ENCODE data around the gene PRTFDC1.

The PRTFDC1 gene

DNA sequence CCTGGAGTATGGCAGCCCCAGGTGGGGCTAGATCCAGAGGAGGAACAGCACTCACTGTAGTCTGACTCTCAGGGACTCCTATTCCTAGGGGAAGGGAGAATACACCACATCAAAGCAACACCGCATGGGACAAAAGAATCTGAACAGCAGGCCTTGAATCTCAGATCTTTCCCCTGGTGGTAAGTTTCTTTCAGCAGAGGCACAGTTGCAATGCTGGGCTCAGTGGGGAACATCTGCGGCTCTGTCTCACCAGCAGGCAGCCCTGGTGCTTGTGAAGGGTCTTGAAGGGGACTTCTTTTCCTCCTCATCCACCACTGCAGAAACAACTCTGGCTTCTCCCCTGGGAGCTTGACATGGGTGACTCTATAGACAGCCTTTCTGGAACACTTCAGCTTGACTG lies 117.5 kb downstream of the PRTFDC1 start:
- Histone ChIP-seq H4K91ac (ENCODE audit: low read length) (no peak overlapping the region), H3K4me2 (ENCODE audit: low read length, poor library complexity, severe bottlenecking) (no peak overlapping the region), H2BK12ac (ENCODE audit: low read length in 2 of 2) (no peak overlapping the region), H2BK120ac (ENCODE audit: low read depth, low read length) (no peak overlapping the region), H4K8ac (ENCODE audit: low read length) (no peak overlapping the region), H2BK15ac (ENCODE audit: low read depth, poor library complexity, severe bottlenecking) (no peak overlapping the region), H3K14ac (ENCODE audit: low read length in 2 of 2) (no peak overlapping the region), H3K9ac (ENCODE audit: low read length) (no peak overlapping the region), H2BK5ac (ENCODE audit: low read depth, low read length, poor library complexity, severe bottlenecking) (no peak overlapping the region), H3K27ac (ENCODE audit: low read length, poor library complexity, severe bottlenecking) (no peak overlapping the region), H3K4me1 (ENCODE audit: control insufficient read depth, insufficient read depth, low read depth, low read length) (no peaks in the 10 kb centered on the region), H3K36me3 (ENCODE audit: control insufficient read depth in 1 of 2, insufficient read depth in 2 of 2, low read depth in 1 of 2, low read length in 2 of 2) (no peaks in the 10 kb centered on the region), H2AK5ac (ENCODE audit: low read length, severe bottlenecking) (no peak overlapping the region), H3K79me1 (replicated peaks; ENCODE audit: low read length, poor library complexity, severe bottlenecking) (no peaks in the 10 kb centered on the region), H3K4ac (ENCODE audit: low read depth in 1 of 2, low read length in 2 of 2) (no peak overlapping the region), H3K23ac (ENCODE audit: low read length in 2 of 2) (no peak overlapping the region), H3K9me3 (ENCODE audit: control insufficient read depth, low read length) (peaks cover 8% of the 10 kb centered on the region), H3K27me3 (ENCODE audit: control insufficient read depth in 1 of 2, insufficient read depth in 1 of 2, low read length in 2 of 2) (no peaks in the 10 kb centered on the region), H3K18ac (ENCODE audit: low read depth in 1 of 2, low read length in 2 of 2) (no peak overlapping the region), H2AFZ (ENCODE audit: low read depth, low read length) (no peak overlapping the region), H3K4me3 (ENCODE audit: insufficient read depth in 1 of 2, low read depth in 1 of 2, low read length in 2 of 2) (no peak overlapping the region)
- DNase-seq = no peak
- WGBS = 22% methylated on average over 1 of the region's 2 CpGs

- Histone ChIP-seq H3K36me3 (ENCODE audit: control insufficient read depth in 1 of 2, insufficient read depth in 2 of 2, low read depth in 1 of 2, low read length in 2 of 2) (no peaks in the 10 kb centered on the region), H3K23ac (ENCODE audit: low read length in 2 of 2) (no peak overlapping the region), H3K27me3 (ENCODE audit: control insufficient read depth in 1 of 2, insufficient read depth in 1 of 2, low read length in 2 of 2) (no peaks in the 10 kb centered on the region), H2BK120ac (ENCODE audit: low read depth, low read length) (no peak overlapping the region), H3K14ac (ENCODE audit: low read length in 2 of 2) (no peak overlapping the region), H4K91ac (ENCODE audit: low read length) (no peak overlapping the region), H2AFZ (ENCODE audit: low read depth, low read length) (no peak overlapping the region), H3K4me1 (ENCODE audit: control insufficient read depth, insufficient read depth, low read depth, low read length) (no peaks in the 10 kb centered on the region), H3K79me1 (replicated peaks; ENCODE audit: low read length, poor library complexity, severe bottlenecking) (no peaks in the 10 kb centered on the region), H4K8ac (ENCODE audit: low read length) (no peak overlapping the region), H3K9me3 (ENCODE audit: control insufficient read depth, low read length) (no peaks in the 10 kb centered on the region), H3K9ac (ENCODE audit: low read length) (peak overlapping the region; percentile 39), H2AK5ac (ENCODE audit: low read length, severe bottlenecking) (no peak overlapping the region), H3K4me2 (ENCODE audit: low read length, poor library complexity, severe bottlenecking) (no peak overlapping the region), H2BK15ac (ENCODE audit: low read depth, poor library complexity, severe bottlenecking) (no peak overlapping the region), H3K4me3 (ENCODE audit: insufficient read depth in 1 of 2, low read depth in 1 of 2, low read length in 2 of 2) (peak overlapping the region in 1 of 2 experiments; percentile 49), H3K18ac (ENCODE audit: low read depth in 1 of 2, low read length in 2 of 2) (no peak overlapping the region), H2BK12ac (ENCODE audit: low read length in 2 of 2) (no peak overlapping the region), H2BK5ac (ENCODE audit: low read depth, low read length, poor library complexity, severe bottlenecking) (no peak overlapping the region), H3K4ac (ENCODE audit: low read depth in 1 of 2, low read length in 2 of 2) (no peak overlapping the region), H3K27ac (ENCODE audit: low read length, poor library complexity, severe bottlenecking) (no peak overlapping the region)
- 19% methylated on average over 2 of the region's 4 CpGs for WGBS
- peak; percentile 77 for DNase-seq
These were observed 126.4 kb downstream of the PRTFDC1 start for GRCh38 chr10:24826009-24826408.

- Histone ChIP-seq H3K79me1 (replicated peaks; ENCODE audit: low read length, poor library complexity, severe bottlenecking) (no peaks in the 10 kb centered on the region), H3K9ac (ENCODE audit: low read length) (peak overlapping the region; percentile 39), H3K9me3 (ENCODE audit: control insufficient read depth, low read length) (no peaks in the 10 kb centered on the region), H2BK5ac (ENCODE audit: low read depth, low read length, poor library complexity, severe bottlenecking) (no peak overlapping the region), H2BK120ac (ENCODE audit: low read depth, low read length) (no peak overlapping the region), H3K23ac (ENCODE audit: low read length in 2 of 2) (no peak overlapping the region), H4K91ac (ENCODE audit: low read length) (no peak overlapping the region), H3K4me2 (ENCODE audit: low read length, poor library complexity, severe bottlenecking) (no peak overlapping the region), H3K27ac (ENCODE audit: low read length, poor library complexity, severe bottlenecking) (no peak overlapping the region), H3K4me1 (ENCODE audit: control insufficient read depth, insufficient read depth, low read depth, low read length) (no peaks in the 10 kb centered on the region), H3K36me3 (ENCODE audit: control insufficient read depth in 1 of 2, insufficient read depth in 2 of 2, low read depth in 1 of 2, low read length in 2 of 2) (no peaks in the 10 kb centered on the region), H3K18ac (ENCODE audit: low read depth in 1 of 2, low read length in 2 of 2) (no peak overlapping the region), H2BK12ac (ENCODE audit: low read length in 2 of 2) (no peak overlapping the region), H4K8ac (ENCODE audit: low read length) (no peak overlapping the region), H2AK5ac (ENCODE audit: low read length, severe bottlenecking) (no peak overlapping the region), H3K14ac (ENCODE audit: low read length in 2 of 2) (no peak overlapping the region), H3K4me3 (ENCODE audit: insufficient read depth in 1 of 2, low read depth in 1 of 2, low read length in 2 of 2) (peak overlapping the region in 1 of 2 experiments; percentile 49), H3K27me3 (ENCODE audit: control insufficient read depth in 1 of 2, insufficient read depth in 1 of 2, low read length in 2 of 2) (no peaks in the 10 kb centered on the region), H2AFZ (ENCODE audit: low read depth, low read length) (no peak overlapping the region), H2BK15ac (ENCODE audit: low read depth, poor library complexity, severe bottlenecking) (no peak overlapping the region), H3K4ac (ENCODE audit: low read depth in 1 of 2, low read length in 2 of 2) (no peak overlapping the region)
- peak; percentile 55 for DNase-seq
- no CpG with 5 or more reads among the region's 1 CpG for WGBS
These were observed 126.9 kb downstream of the PRTFDC1 start for GRCh38 chr10:24825551-24825950.

DNA sequence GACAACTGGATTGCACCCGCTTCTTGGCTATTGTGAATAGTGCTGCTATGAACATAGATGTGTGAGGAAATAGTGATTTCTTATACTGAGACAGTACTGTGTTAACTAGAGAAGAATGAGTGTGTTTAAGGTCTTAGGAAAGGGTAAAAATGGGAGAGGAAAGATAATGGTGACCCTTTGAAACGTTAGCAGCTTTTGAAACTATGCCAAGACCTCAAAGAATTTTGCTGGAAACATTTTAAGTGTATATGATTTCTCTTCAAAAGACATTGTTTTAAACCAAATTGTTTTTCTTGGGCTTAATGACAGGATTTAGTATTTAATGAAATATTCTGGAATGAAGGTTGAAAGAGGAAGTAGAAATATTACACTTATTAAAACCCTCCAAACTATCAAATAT lies 127.9 kb downstream of the PRTFDC1 start:
- no peaks in the 10 kb centered on the region for H3K4me1 ChIP-seq (ENCODE audit: control insufficient read depth, insufficient read depth, low read depth, low read length)
- no peak overlapping the region for H4K8ac ChIP-seq (ENCODE audit: low read length)
- no peak overlapping the region for H3K14ac ChIP-seq (ENCODE audit: low read length in 2 of 2)
- no peak for DNase-seq
- no peak overlapping the region for H3K4me3 ChIP-seq (ENCODE audit: insufficient read depth in 1 of 2, low read depth in 1 of 2, low read length in 2 of 2)
- no peak overlapping the region for H2BK5ac ChIP-seq (ENCODE audit: low read depth, low read length, poor library complexity, severe bottlenecking)
- no peak overlapping the region for H3K27ac ChIP-seq (ENCODE audit: low read length, poor library complexity, severe bottlenecking)
- no peaks in the 10 kb centered on the region for H3K9me3 ChIP-seq (ENCODE audit: control insufficient read depth, low read length)
- H2AFZ ChIP-seq (ENCODE audit: low read depth, low read length) = no peak overlapping the region
- WGBS = 58% methylated on average over 2 of the region's 2 CpGs
- no peak overlapping the region for H2BK120ac ChIP-seq (ENCODE audit: low read depth, low read length)
- no peak overlapping the region for H3K23ac ChIP-seq (ENCODE audit: low read length in 2 of 2)
- H3K18ac ChIP-seq (ENCODE audit: low read depth in 1 of 2, low read length in 2 of 2) = no peak overlapping the region
- H3K27me3 ChIP-seq (ENCODE audit: control insufficient read depth in 1 of 2, insufficient read depth in 1 of 2, low read length in 2 of 2) = no peaks in the 10 kb centered on the region
- no peak overlapping the region for H2BK15ac ChIP-seq (ENCODE audit: low read depth, poor library complexity, severe bottlenecking)
- no peak overlapping the region for H3K9ac ChIP-seq (ENCODE audit: low read length)
- H2AK5ac ChIP-seq (ENCODE audit: low read length, severe bottlenecking) = no peak overlapping the region
- H2BK12ac ChIP-seq (ENCODE audit: low read length in 2 of 2) = no peak overlapping the region
- no peaks in the 10 kb centered on the region for H3K36me3 ChIP-seq (ENCODE audit: control insufficient read depth in 1 of 2, insufficient read depth in 2 of 2, low read depth in 1 of 2, low read length in 2 of 2)
- H4K91ac ChIP-seq (ENCODE audit: low read length) = no peak overlapping the region
- H3K79me1 ChIP-seq (replicated peaks; ENCODE audit: low read length, poor library complexity, severe bottlenecking) = no peaks in the 10 kb centered on the region
- no peak overlapping the region for H3K4me2 ChIP-seq (ENCODE audit: low read length, poor library complexity, severe bottlenecking)
- no peak overlapping the region for H3K4ac ChIP-seq (ENCODE audit: low read depth in 1 of 2, low read length in 2 of 2)

All from mesenchymal stem cell (in vitro differentiated cells and primary cell).